Fibroblast of lung (primary cell): ENCODE results near the gene IMP4.

ENCODE experiments used
- EZH2 ChIP-seq: IDR thresholded peaks from 2 replicates; pipeline ENCODE4 v1.5.1; 2012; ENCODE audit warnings: low read length, control low read depth, mild to moderate bottlenecking; ENCODE audit errors: missing control alignments
- TF ChIP-seq, protein P1 (sequence below), 2 donors: IDR thresholded peaks in 1 of 2; conservative IDR thresholded peaks in 1 of 2; 1 replicate in 1 of 2; 2 replicates in 1 of 2; pipeline ENCODE4 v1.5.1; 2011 to 2012; ENCODE audit warnings: low read length in 2 of 2, control low read depth in 1 of 2, inconsistent platforms in 1 of 2, low read depth in 1 of 2, mild to moderate bottlenecking in 1 of 2

DNA sequence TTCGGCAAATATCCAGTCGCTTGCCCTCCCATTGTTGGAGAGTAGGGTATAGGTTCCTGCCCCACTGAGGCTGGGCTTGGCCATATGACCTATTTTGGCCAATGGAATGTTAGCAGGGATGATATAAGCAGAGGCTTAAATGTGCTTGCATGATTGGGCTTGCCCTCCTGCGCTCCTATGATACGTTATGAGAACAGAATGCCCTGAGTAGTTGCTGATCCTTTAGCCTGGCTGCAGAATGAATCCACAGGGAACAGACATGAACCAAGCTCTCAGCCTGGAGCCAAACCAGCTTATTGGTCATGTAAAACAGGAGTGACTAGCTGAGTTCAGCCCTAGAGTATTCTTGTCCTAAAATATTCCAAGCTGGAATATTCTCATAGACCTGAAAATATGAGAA lies 34.8 kb upstream of the IMP4 start:
- TF ChIP-seq, protein P1, sequence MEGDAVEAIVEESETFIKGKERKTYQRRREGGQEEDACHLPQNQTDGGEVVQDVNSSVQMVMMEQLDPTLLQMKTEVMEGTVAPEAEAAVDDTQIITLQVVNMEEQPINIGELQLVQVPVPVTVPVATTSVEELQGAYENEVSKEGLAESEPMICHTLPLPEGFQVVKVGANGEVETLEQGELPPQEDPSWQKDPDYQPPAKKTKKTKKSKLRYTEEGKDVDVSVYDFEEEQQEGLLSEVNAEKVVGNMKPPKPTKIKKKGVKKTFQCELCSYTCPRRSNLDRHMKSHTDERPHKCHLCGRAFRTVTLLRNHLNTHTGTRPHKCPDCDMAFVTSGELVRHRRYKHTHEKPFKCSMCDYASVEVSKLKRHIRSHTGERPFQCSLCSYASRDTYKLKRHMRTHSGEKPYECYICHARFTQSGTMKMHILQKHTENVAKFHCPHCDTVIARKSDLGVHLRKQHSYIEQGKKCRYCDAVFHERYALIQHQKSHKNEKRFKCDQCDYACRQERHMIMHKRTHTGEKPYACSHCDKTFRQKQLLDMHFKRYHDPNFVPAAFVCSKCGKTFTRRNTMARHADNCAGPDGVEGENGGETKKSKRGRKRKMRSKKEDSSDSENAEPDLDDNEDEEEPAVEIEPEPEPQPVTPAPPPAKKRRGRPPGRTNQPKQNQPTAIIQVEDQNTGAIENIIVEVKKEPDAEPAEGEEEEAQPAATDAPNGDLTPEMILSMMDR (conservative IDR thresholded peaks at IDR 0.05 in 1 of 2, IDR thresholded peaks at IDR 0.05 in 1 of 2; ENCODE audit: low read depth in 1 of 2, low read length in 2 of 2), result no peak
- no peak for TF ChIP-seq EZH2
